ENCODE data around the gene NFKBIL1. TPM values are rescaled to one million over a fixed set of nuclear protein-coding genes. Genes with fewer than 3 reads are reported as not detected.
"Not testable (repeated sequence)": the region's sequence is repeated elsewhere in the genome, so short reads cannot be mapped to it uniquely, and the experiment has no call there.

NFKBIL1 gene
- total RNA-seq, 1 donor from 2014 or later = 14.2 TPM

GRCh38 chr6:31586599-31587281 lies 39.3 kb downstream of the NFKBIL1 start:
- Histone ChIP-seq H3K27ac (no peak overlapping the region), H3K4me3 (no peak overlapping the region), H3K27me3 (no peaks in the 10 kb centered on the region), H3K36me3 (no peaks in the 10 kb centered on the region), H3K9me3 (no peaks in the 10 kb centered on the region), H3K4me1 (peaks cover 13% of the 10 kb centered on the region)
- intact Hi-C loops (cut with DNase I) = no loop called here
- TF ChIP-seq CTCF (IDR thresholded peaks at IDR 0.05) (no peak), POLR2AphosphoS5 (IDR thresholded peaks at IDR 0.05; ENCODE audit: insufficient read depth in 1 of 2, low read depth in 1 of 2) (no peak), POLR2A (IDR thresholded peaks at IDR 0.05) (no peak)
- DNase-seq (ENCODE audit: extremely low spot score in 2 of 2) = no peak

DNA sequence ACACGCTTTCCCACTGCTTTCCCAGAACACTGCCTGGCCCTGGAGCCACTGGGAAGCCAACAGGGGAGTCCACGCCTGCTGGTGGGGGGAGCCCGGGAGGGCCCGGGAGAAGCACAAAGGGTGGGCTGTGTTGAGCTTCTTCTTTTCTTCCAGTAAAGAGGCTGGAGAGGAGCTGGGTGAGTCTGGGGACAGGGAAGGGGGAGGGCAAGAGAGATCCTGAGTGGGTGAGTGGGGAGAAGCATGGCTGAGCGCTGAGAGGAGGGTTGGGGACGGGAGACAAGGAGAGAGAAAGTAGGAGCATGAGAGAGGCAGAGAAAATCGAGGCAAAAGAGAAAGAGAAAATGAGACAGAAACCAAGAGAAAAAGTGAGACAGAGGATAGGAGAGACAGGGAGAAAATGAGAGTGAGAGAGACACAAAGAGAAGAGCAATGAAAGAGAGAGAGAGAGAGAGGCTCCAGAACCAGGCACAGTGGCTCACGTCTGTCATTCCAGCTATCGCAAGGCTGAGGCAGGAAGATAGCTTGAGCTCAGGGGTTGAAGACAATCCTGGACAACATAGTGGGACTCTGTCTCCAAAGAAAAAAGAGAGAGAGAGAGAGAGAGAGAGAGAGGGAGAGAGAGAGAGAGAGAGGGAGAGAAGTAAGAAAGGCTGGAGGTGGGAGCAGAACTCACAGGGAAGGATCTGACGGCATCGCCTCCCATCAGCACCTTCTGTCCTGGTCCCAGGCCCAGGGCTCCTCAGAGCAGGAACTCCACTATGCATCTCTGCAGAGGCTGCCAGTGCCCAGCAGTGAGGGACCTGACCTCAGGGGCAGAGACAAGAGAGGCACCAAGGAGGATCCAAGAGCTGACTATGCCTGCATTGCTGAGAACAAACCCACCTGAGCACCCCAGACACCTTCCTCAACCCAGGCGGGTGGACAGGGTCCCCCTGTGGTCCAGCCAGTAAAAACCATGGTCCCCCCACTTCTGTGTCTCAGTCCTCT lies 40.7 kb downstream of the NFKBIL1 start:
- no peak overlapping the region for H3K27ac ChIP-seq

GRCh38 chr6:31588871-31589650 lies 41.7 kb downstream of the NFKBIL1 start:
- intact Hi-C loops (cut with DNase I) = no loop called here
- no peak overlapping the region for H3K27ac ChIP-seq
- DNase-seq (ENCODE audit: extremely low spot score in 2 of 2) = no peak
- no peaks in the 10 kb centered on the region for H3K27me3 ChIP-seq
- H3K36me3 ChIP-seq = no peaks in the 10 kb centered on the region
- TF ChIP-seq POLR2AphosphoS5 (IDR thresholded peaks at IDR 0.05; ENCODE audit: insufficient read depth in 1 of 2, low read depth in 1 of 2) (no peak), POLR2A (IDR thresholded peaks at IDR 0.05) (no peak), CTCF (IDR thresholded peaks at IDR 0.05) (no peak)
- no peak overlapping the region for H3K4me3 ChIP-seq
- no peaks in the 10 kb centered on the region for H3K9me3 ChIP-seq
- H3K4me1 ChIP-seq = no peaks in the 10 kb centered on the region

More for the DNA sequence above, 40.7 kb downstream of the NFKBIL1 start:
- no peak for DNase-seq (ENCODE audit: extremely low spot score in 2 of 2)
- Histone ChIP-seq H3K36me3 (no peaks in the 10 kb centered on the region), H3K4me3 (no peak overlapping the region), H3K27me3 (no peaks in the 10 kb centered on the region), H3K9me3 (no peaks in the 10 kb centered on the region), H3K4me1 (no peaks in the 10 kb centered on the region)
- intact Hi-C loops (cut with DNase I) = no loop called here
- TF ChIP-seq CTCF (IDR thresholded peaks at IDR 0.05) (no peak), POLR2A (IDR thresholded peaks at IDR 0.05) (no peak), POLR2AphosphoS5 (IDR thresholded peaks at IDR 0.05; ENCODE audit: insufficient read depth in 1 of 2, low read depth in 1 of 2) (no peak)

GRCh38 chr6:31590691-31591090 lies 43.3 kb downstream of the NFKBIL1 start:
- H3K27ac ChIP-seq; DNase-seq (ENCODE audit: extremely low spot score in 2 of 2); intact Hi-C loops (cut with DNase I); H3K4me3 ChIP-seq; H3K4me1 ChIP-seq; H3K36me3 ChIP-seq; H3K27me3 ChIP-seq; H3K9me3 ChIP-seq: not testable (repeated sequence)

GRCh38 chr6:31592396-31592771 lies 45.0 kb downstream of the NFKBIL1 start:
- no peak overlapping the region for H3K4me3 ChIP-seq
- intact Hi-C loops (cut with DNase I) = no loop called here
- no peak overlapping the region for H3K27ac ChIP-seq
- no peaks in the 10 kb centered on the region for H3K4me1 ChIP-seq
- TF ChIP-seq POLR2AphosphoS5 (IDR thresholded peaks at IDR 0.05; ENCODE audit: insufficient read depth in 1 of 2, low read depth in 1 of 2) (no peak), CTCF (IDR thresholded peaks at IDR 0.05) (no peak), POLR2A (IDR thresholded peaks at IDR 0.05) (no peak)
- H3K36me3 ChIP-seq = no peaks in the 10 kb centered on the region
- H3K27me3 ChIP-seq = no peaks in the 10 kb centered on the region
- DNase-seq (ENCODE audit: extremely low spot score in 2 of 2) = no peak
- no peaks in the 10 kb centered on the region for H3K9me3 ChIP-seq
